ENCODE data around the gene SMIM31. TPM values are rescaled to one million over a fixed set of nuclear protein-coding genes. Genes with fewer than 3 reads are reported as not detected.

The SMIM31 gene
- total and polyA plus RNA-seq, 9 of the 15 experiments (the other 6 are each of a cell fraction or from before 2014, with no cell fraction given), result not detected

DNA sequence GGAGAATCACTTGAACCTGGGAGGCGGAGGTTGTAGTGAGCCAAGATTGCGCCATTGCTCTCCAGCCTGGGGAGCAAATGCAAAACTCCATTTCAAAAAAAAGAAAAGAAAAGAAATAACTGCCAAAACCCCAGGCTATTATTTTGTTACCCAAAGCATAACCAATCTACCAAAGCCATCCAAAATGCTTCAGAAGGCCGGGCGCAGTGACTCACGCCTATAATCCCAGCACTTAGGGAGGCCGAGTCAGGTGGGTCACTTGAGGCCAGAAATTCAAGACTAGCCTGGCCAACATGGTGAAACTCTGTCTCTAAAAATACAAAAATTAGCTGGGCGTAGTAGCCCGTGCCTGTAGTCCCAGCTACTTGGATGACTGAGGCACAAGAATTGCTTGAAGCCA is 49.8 kb downstream of the SMIM31 start:
- Histone ChIP-seq H3K9me1 (ENCODE audit: control insufficient read depth, insufficient read depth, low read length) (no peaks in the 10 kb centered on the region), H3K4me1 (replicated peaks in 1 of 2; ENCODE audit: control insufficient read depth in 2 of 2, insufficient read depth in 2 of 2, low read length in 2 of 2) (no peaks in the 10 kb centered on the region), H3K27ac (ENCODE audit: extremely low read depth, low read depth, low read length) (no peak overlapping the region), H3K36me3 (ENCODE audit: control insufficient read depth, insufficient read depth, low read length) (no peaks in the 10 kb centered on the region), H4K20me1 (replicated peaks; ENCODE audit: control insufficient read depth, insufficient read depth, low read length) (no peaks in the 10 kb centered on the region), H3K27me3 (ENCODE audit: control insufficient read depth in 2 of 2, insufficient read depth in 2 of 2, low read length in 2 of 2) (no peaks in the 10 kb centered on the region), H2AFZ (ENCODE audit: low read depth, low read length) (no peak overlapping the region), H3K9ac (ENCODE audit: insufficient read depth in 1 of 2, low read depth in 2 of 2, low read length in 2 of 2) (no peak overlapping the region), H3K4me3 (no peak overlapping the region), H3K79me2 (ENCODE audit: control insufficient read depth, insufficient read depth, low read length) (no peaks in the 10 kb centered on the region), H3K9me3 (replicated peaks; ENCODE audit: control insufficient read depth, insufficient read depth, low read depth, low read length) (no peaks in the 10 kb centered on the region), H3K4me2 (ENCODE audit: insufficient read depth, low read length) (no peak overlapping the region)
- BruUV-seq (replicated peaks), result no TSS peak
- TF ChIP-seq ZNF23 (CRISPR knock-in tag; IDR thresholded peaks at IDR 0.05) (no peak), SMARCA5 (IDR thresholded peaks at IDR 0.05) (no peak), ZFX (CRISPR knock-in tag; IDR thresholded peaks at IDR 0.05) (no peak), FUS (optimal IDR thresholded peaks at IDR 0.05; ENCODE audit: low read depth, low read length) (no peak), ZNF133 (CRISPR knock-in tag; IDR thresholded peaks at IDR 0.05) (no peak), NR2C2 (CRISPR knock-in tag; IDR thresholded peaks at IDR 0.05) (no peak), NR2C2 (tag; IDR thresholded peaks at IDR 0.05) (no peak), NCOA6 (IDR thresholded peaks at IDR 0.05) (no peak), HDAC8 (tag; IDR thresholded peaks at IDR 0.05) (no peak), ZNF143 (CRISPR knock-in tag; IDR thresholded peaks at IDR 0.05) (no peak), RUNX1 (IDR thresholded peaks at IDR 0.05; ENCODE audit: low read depth) (no peak), MAFK (IDR thresholded peaks at IDR 0.05; ENCODE audit: low read length) (no peak), DNMT1 (IDR thresholded peaks at IDR 0.05) (no peak), POLR2AphosphoS2 (IDR thresholded peaks at IDR 0.05; ENCODE audit: low read length) (no peak), TEAD2 (tag; IDR thresholded peaks at IDR 0.05) (no peak), THRAP3 (IDR thresholded peaks at IDR 0.05; ENCODE audit: borderline replicate concordance) (no peak), JUN (IDR thresholded peaks at IDR 0.05; ENCODE audit: borderline replicate concordance, low read depth, low read length) (no peak), JUN (CRISPR knock-in tag; IDR thresholded peaks at IDR 0.05; ENCODE audit: borderline replicate concordance) (no peak), WHSC1 (IDR thresholded peaks at IDR 0.05; ENCODE audit: low read length) (no peak)
- DNase-seq (ENCODE audit: extremely low read depth in 1 of 4, low spot score in 3 of 4) (no peak), ATAC-seq (no peak), FAIRE-seq (no peak)
- 0% methylated on average over 6 of the region's 8 CpGs for WGBS (ENCODE audit: insufficient coverage, low coverage, missing lambda C conversion rate)
- in situ Hi-C loops (cut with MboI), result no loop called here
- CTCF ChIA-PET (ENCODE audit: low intra/inter-chr PET ratio), result no interaction called here
- intact Hi-C loops (cut with micrococcal nuclease), result no loop called here
- POLR2A ChIA-PET, result no interaction called here
